Left ventricle myocardium inferior (tissue), 1 donor: ENCODE results near the gene DOCK3. TPM values are rescaled to one million over a fixed set of nuclear protein-coding genes. Genes with fewer than 3 reads are reported as not detected.

Experiments
- DNase-seq: peaks from one replicate; pipeline ENCODE4 v3.0.0-alpha.2; 2020
- H3K27ac ChIP-seq: fragments of 200-600 bp; replicated peaks from 2 replicates; pipeline ENCODE4 v1.8.0; 2021
- H3K27me3 ChIP-seq: fragments of 200-600 bp; 2 replicates; pipeline ENCODE4 v1.8.0; 2021; ENCODE audit warnings: low read depth
- H3K36me3 ChIP-seq: fragments of 200-600 bp; 2 replicates; pipeline ENCODE4 v1.8.0; 2021
- H3K4me1 ChIP-seq: fragments of 200-600 bp; 2 replicates; pipeline ENCODE4 v1.8.0; 2021
- H3K4me3 ChIP-seq: fragments of 200-600 bp; 2 replicates; pipeline ENCODE4 v1.8.0; 2021; ENCODE audit warnings: mild to moderate bottlenecking, moderate library complexity
- H3K9me3 ChIP-seq: fragments of 200-600 bp; replicated peaks from 2 replicates; pipeline ENCODE4 v1.8.0; 2021
- intact Hi-C: fragments of 100-400 bp; cut with micrococcal nuclease; formaldehyde crosslinking; loops from one replicate; pipeline ENCODE4 v1.11.0; 2022
- total RNA-seq: library from RNA; stranded (reverse); fragmentation: NEBNext Ultra II Directional; extraction: Animal tissue kit (Norgen Biotek cat#: 25700); gene quantifications from one replicate; pipeline ENCODE4 v1.2.1, GENCODE V29; 2021
- TF ChIP-seq, protein P1 (sequence below): fragments of 200-600 bp; IDR thresholded peaks from 2 replicates; pipeline ENCODE4 v1.8.0; 2021; ENCODE audit warnings: antibody characterized with exemption, mild to moderate bottlenecking, borderline replicate concordance
- donor health status: DM: no; HTN: yes; CAD: no; lungs with severe emphysema.

The DOCK3 gene
- total RNA-seq, 1 donor from 2014 or later, result 3.9 TPM

DNA sequence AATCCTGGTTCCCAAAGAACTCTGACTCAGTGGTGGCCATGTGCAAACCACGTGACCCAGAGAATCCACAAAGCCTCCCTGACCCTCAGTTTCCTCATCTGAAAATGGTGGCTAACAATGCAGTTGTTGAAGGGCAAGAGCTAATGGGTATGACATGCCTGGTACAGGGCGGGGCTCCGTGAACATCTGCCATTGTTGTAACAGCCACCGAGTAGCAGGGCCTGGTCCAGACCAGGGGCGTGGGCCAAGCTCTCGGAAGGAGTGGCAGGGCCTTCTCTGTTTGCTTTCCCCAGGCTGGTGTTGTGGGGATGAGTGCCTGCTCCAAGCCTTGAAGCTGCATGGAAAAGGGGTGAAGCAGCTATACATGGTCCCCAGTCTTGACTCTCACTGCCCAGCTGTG is 44.3 kb upstream of the DOCK3 start:
- H3K9me3 ChIP-seq, result no peaks in the 10 kb centered on the region
- H3K27ac ChIP-seq, result peak overlapping the region; percentile 98
- H3K4me1 ChIP-seq, result peaks cover 91% of the 10 kb centered on the region
- H3K36me3 ChIP-seq, result no peaks in the 10 kb centered on the region
- no peak overlapping the region for H3K4me3 ChIP-seq
- intact Hi-C loops, result no loop called here
- no peak for DNase-seq
- H3K27me3 ChIP-seq, result no peaks in the 10 kb centered on the region
- TF ChIP-seq, protein P1, sequence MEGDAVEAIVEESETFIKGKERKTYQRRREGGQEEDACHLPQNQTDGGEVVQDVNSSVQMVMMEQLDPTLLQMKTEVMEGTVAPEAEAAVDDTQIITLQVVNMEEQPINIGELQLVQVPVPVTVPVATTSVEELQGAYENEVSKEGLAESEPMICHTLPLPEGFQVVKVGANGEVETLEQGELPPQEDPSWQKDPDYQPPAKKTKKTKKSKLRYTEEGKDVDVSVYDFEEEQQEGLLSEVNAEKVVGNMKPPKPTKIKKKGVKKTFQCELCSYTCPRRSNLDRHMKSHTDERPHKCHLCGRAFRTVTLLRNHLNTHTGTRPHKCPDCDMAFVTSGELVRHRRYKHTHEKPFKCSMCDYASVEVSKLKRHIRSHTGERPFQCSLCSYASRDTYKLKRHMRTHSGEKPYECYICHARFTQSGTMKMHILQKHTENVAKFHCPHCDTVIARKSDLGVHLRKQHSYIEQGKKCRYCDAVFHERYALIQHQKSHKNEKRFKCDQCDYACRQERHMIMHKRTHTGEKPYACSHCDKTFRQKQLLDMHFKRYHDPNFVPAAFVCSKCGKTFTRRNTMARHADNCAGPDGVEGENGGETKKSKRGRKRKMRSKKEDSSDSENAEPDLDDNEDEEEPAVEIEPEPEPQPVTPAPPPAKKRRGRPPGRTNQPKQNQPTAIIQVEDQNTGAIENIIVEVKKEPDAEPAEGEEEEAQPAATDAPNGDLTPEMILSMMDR, result no peak

DNA sequence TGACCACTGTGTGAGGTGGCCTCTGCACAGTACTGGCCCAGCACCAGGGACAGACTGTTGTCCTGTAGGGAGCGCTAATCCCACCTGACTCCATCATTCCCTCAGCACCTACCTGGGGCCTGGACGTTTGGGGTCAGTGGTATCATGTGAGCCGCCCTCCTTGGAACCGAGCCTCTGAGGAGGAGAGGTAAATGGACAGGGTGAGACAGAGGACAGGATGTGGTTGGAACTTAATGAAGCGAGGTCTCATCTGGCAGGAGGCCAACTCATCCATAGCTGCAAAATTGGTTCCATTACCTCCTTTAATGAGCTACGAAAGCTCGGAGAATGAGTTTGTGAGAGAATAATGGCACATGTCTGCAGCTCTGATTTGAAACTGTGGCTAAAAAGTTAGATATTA is 43.9 kb upstream of the DOCK3 start:
- intact Hi-C loops, result no loop called here
- no peak for DNase-seq
- H3K27ac ChIP-seq, result peak overlapping the region; percentile 98
- H3K27me3 ChIP-seq, result no peaks in the 10 kb centered on the region
- TF ChIP-seq, protein P1, result no peak
- H3K4me1 ChIP-seq, result peaks cover 91% of the 10 kb centered on the region
- no peaks in the 10 kb centered on the region for H3K9me3 ChIP-seq
- H3K36me3 ChIP-seq, result no peaks in the 10 kb centered on the region
- no peak overlapping the region for H3K4me3 ChIP-seq

DNA sequence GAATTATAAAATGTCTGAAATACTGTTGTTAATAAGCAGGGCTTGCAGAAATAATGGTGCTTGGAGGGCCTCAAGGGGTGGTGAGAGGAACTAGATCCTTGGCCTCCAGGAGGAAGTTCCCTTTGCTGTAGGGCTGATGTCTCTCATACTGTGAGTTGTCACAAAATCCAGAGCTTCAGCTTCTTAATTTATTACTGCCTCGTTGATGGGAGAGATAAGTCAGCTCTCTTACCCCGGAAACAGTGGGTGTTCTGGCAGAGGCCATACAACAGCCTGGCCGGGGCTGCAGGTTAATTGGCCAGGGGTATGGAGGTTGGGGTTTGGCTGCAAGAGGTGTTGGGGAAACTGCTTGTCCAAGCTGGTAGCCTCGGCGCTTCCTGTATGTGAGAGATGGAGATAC is 42.3 kb upstream of the DOCK3 start:
- intact Hi-C loops, result no loop called here
- H3K9me3 ChIP-seq, result no peaks in the 10 kb centered on the region
- peaks cover 91% of the 10 kb centered on the region for H3K4me1 ChIP-seq
- no peaks in the 10 kb centered on the region for H3K27me3 ChIP-seq
- peak overlapping the region; percentile 98 for H3K27ac ChIP-seq
- H3K4me3 ChIP-seq, result no peak overlapping the region
- DNase-seq, result no peak
- TF ChIP-seq, protein P1, result no peak
- no peaks in the 10 kb centered on the region for H3K36me3 ChIP-seq

DNA sequence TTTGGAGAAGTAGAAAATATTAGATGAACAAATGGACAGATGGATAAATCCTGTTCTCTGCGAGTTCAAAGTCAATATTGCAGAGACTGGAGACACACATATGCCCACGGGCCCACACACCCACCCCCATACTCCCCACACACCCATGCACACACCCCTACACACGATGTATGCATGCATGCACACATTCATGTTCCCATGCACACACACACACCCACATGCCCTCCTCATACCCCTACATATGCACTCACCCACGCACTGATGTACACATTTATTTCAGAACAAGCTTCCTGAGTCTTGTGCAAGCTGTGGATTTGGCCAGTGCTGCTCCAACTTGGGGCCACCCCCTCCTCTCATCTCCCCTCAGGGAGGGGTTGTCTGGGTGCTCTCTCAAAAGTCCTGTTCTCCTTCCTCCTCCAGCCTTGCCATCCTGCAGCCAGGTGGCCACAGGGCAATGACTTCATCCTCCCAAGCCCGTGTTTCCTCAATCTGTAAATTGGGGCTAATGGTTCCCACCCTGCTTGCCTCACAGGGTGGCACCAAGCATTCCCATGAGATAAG is 41.4 kb upstream of the DOCK3 start:
- TF ChIP-seq, protein P1, result no peak
- intact Hi-C loops, result no loop called here
- Histone ChIP-seq H3K36me3 (no peaks in the 10 kb centered on the region), H3K27ac (peak overlapping the region; percentile 98), H3K4me3 (no peak overlapping the region), H3K9me3 (no peaks in the 10 kb centered on the region), H3K4me1 (peaks cover 91% of the 10 kb centered on the region), H3K27me3 (no peaks in the 10 kb centered on the region)
- DNase-seq, result no peak

DNA sequence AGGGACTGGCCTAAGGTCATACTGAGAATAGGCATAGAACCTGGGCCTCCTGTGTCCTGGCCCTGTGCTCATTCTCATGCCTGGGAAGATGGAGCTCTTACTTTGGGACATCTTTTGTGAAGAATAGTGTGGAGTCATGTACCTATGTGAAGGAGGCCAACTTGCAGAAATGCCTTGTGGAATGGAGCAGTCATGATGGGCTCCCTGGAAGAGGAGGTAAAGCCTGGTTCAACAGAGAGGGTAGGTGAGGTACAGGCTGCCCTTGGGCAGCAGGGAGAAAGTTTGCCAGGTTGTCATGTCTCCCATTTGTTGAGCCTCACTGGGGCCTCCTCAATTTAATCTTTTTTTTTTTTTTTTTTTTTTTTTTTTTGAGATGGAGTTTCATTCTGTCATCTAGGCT is 39.7 kb upstream of the DOCK3 start:
- TF ChIP-seq, protein P1, result no peak
- Histone ChIP-seq H3K36me3 (peaks cover 1% of the 10 kb centered on the region), H3K4me3 (no peak overlapping the region), H3K27me3 (no peaks in the 10 kb centered on the region), H3K27ac (peak overlapping the region; percentile 8), H3K9me3 (no peaks in the 10 kb centered on the region), H3K4me1 (peaks cover 91% of the 10 kb centered on the region)
- no peak for DNase-seq
- intact Hi-C loops, result no loop called here
